HTR-8/SVneo (cell line): ENCODE data around the gene CCDC183.
"Not testable (repeated sequence)": the region's sequence is repeated elsewhere in the genome, so short reads cannot be mapped to it uniquely, and the experiment has no call there.

Source experiments
- DNase-seq: peaks from one replicate; pipeline ENCODE4 v3.0.0; 2011; ENCODE audit warnings: low spot score, mixed read lengths; ENCODE audit not compliant: insufficient read length
- FAIRE-seq: peaks from 2 replicates; lab custom pipeline; 2011; peaks lifted over from hg19 to GRCh38; lab: Jason Lieb, UNC

The CCDC183 gene

DNA sequence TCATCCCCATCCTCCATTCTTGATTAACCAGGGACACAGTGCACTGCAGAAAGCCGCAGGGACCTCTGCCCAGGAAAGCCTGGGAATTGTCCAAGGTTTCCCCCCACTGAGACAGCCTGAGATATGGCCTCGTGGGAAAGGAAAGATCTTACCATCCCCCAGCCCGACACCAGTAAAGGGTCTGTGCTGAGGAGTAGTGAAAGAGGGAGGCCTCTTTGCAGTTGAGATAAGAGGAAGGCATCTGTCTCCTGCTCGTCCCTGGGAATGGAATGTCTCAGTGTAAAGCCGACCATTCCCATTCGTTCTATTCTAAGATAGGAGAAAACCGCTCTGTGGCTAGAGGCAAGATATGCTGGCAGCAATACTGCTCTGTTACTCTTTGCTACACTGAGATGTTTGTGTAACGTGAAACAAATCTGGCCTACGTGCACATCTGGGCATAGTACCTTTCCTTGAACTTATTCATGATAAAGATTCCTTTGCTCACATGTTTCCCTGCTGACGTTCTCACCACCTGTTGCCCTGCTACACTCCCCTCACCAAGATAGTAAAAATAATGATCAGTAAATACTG lies 723 bp downstream of the CCDC183 start:
- not testable (repeated sequence) for DNase-seq

DNA sequence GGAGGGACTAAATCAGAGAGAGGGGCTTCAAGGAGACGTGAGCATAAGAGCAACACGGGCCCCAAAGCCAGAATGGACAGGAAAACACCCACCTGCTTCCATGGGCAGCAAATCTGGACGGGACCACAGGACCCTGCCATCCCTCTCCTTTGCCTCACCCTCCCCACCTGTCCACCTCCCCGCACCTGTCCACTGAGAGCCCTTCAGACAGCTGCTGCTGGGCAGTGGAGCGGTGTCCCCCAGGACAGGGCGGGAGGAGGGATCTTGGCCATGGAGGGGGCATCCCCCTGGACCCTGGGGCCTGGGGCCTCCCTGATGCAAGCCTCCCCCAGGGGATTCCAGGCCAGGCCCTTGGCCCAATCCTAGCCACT lies 2.6 kb downstream of the CCDC183 start:
- FAIRE-seq (no peak), DNase-seq (no peak)

More for the DNA sequence above, 723 bp downstream of the CCDC183 start:
- not testable (repeated sequence) for FAIRE-seq

DNA sequence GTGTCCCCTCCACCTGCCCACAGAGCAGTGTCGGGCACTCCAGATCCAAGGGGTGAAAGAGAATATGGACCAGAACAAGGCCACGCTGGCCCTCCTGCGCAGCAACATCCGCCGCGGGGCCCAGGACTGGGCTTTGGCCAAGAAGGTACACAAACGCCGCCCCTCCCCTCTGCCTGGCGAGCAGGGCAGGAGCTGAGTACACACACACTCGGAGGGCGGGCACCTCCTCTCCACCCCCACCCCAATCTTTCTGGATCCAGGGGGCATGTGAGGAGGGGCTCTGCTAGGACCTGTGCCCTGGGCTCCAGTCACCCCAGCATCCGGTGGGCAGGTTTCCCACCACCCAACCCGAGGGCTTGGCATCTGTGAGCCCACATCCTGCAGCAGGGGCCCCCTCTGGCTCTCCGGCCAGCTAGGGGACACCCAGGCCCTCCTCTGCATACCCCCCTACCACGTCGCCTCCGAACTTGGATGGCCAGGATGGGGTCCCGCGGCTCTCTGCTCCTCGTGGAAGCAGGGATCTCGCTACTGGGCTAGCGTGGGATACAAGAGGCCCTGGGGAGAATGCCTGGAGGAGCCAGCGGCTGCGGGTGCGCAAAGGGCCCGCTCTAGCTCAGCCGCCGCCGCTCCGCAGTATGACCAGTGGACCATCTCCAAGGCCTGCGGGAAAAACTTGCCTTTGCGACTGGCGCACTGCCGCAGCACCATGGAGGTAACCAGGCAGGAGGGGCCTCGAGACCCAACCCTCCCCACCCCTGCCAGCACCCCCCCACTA lies 3.1 kb downstream of the CCDC183 start:
- FAIRE-seq (no peak), DNase-seq (no peak)

DNA sequence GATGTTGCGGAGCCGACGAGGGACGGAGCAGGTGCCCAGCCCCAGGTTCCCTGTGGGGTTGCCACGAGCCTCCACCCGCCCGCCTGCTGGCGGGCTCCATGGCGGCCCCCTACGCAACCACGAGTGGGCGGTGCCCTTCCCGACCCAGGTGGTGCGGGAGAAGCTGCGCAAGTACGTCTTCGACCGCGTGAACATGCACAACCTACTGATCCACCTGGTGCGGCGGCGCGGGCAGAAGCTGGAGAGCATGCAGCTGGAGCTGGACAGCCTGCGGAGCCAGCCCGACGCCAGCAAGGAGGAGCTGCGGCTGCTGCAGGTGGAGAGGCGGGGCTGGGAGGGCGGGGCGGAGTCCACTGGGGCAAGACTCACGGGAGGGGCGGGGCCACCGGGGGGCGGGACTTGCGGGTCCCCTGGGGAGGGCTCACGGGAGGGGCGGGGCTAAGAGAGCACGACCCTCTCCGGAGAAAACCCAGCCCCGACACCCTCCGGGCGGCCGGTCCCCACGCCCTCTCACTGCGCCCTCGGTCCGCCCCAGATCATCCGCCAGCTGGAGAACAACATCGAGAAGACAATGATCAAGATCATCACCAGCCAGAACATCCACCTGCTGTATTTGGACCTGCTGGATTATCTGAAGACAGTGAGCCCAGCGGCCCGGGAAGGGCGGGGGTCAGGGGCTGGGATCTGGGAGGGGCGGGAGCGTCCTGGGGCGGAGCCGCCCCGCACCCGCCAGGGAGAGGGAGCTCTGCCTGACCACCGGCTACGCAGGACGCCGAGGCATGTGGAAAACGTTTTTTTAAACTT lies 3.9 kb downstream of the CCDC183 start:
- FAIRE-seq, result no peak
- peak; percentile 75 for DNase-seq

- FAIRE-seq (no peak), DNase-seq (no peak)
Measured at GRCh38 chr9:136802321-136802720, 6.2 kb downstream of the CCDC183 start.

DNA sequence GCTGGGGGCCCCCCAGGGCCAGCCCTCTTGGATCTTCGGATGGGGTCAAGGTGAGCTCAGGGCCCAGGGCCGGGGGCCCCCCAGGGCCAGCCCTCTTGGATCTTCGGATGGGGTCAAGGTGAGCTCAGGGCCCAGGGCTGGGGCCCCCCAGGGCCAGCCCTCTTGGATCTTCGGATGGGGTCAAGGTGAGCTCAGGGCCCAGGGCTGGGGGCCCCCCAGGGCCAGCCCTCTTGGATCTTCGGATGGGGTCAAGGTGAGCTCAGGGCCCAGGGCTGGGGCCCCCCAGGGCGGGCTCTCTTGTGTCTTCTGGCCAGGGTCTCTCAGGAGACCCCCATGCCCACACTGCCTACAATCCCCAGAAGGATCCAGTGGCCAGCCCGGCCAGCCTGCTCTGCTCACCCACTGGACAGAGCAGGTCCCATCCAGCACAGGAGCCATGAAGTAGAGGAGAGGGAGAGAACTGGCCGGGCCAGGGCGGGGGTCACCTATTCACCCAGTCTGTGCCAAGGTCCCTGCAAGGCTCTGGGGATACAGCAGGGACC lies 6.9 kb downstream of the CCDC183 start:
- not testable (repeated sequence) for DNase-seq, FAIRE-seq

DNA sequence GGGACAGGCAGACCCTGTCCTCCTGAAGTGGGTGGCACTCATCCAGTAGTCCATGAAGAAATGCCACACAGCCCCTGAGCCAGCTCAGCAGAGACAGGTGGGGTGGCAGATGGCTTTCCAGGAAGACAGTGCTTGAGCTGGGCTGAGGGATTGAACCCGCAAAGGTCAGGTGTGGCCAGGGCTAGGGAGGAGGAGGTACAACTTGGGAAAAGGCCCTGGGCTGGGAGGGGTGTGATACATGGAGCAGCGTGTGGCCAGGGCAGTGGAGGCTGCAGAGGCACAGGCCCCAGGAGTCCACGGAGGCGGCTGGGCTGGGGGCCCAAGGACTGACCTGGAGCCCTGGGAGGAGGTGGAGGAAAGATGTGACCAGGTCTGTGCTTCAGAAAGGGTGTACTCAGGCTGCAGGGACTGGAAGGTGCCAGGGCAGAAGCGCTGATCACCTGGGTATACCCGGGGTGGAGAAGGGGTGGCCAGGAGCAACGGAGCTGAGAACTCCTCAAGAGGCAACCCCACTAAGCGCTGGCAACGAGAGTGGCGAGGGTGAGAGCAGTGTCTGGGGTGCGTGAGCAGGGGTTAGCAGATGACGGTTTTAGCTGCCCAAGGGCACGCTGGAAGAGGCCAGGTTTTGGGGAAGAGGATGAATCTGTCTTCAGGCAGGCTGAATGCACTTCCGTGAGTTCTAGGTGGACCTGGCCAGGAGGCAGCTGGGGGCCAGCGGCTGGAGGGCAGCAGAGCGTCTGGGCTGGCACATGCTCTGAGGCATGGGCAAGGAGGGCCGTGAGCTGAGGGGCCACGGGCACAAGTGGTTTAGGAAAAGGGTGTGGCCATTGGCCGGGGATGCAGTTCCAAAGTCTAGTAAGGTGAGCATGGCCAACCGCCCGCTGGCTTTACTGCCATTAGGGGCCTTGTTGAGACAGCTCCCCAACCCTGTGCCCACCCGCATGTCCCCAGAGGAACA lies 7.7 kb downstream of the CCDC183 start:
- no peak for DNase-seq
- no peak for FAIRE-seq

DNA sequence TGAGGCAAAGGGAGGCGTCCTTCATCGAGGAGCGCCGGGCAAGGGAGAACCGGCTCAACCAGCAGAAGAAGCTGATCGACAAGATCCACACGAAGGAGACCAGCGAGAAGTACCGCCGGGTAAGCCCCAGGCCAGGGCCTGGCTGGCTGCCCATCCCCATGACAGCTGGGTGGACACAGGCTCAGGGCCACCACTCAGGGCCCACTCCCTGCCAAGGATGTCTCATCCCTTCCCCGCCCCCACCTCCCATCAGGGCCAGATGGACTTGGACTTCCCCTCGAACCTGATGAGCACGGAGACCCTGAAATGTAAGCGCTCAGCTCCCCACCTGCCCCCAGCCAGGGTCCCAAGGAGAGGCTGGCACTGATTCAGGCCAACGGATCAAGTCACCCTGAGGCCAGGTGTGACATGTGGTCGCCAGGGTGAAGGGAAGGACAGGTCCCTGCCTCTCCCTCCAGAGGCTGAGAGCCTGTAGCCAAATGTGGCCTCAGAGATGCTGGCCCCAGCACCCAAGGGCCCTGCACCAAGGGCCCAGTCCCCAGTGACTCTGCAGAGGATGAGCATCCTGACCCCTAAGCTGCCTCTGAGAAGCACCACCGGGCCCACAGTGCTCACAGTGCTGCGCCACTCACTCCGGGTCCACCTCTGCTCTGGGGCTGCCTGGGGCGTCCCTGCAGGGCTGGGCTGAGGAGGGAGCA lies 8.5 kb downstream of the CCDC183 start:
- DNase-seq, result no peak
- no peak for FAIRE-seq

DNA sequence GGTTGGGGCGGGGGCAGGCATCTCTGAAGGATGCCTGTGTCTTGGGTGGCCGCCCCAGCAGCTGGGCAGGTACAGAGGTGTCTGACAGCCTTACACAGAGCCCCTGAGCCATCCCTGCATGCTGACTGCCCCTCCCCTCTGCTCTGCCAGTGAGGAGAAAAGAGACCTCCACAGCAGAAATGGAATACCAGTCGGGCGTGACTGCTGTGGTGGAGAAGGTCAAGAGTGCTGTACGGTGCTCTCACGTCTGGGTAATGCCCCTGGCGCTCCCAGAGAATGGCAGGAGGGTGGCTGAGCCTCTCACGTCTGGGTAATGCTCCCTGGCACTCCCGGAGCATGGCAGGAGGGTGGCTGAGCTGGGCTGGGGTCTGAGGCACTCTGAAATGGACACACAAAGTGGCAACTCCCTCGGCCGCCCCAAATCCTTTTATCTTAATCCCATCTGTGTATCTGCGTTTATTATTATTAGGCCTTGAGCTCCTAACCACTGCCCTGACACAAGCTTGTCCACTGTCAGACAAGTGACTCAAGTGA lies 9.1 kb downstream of the CCDC183 start:
- DNase-seq (no peak), FAIRE-seq (no peak)

GRCh38 chr9:136806067-136806466 lies 9.9 kb downstream of the CCDC183 start:
- no peak for FAIRE-seq
- DNase-seq, result no peak

GRCh38 chr9:136806631-136807201 lies 10.6 kb downstream of the CCDC183 start:
- FAIRE-seq, result no peak
- no peak for DNase-seq

DNA sequence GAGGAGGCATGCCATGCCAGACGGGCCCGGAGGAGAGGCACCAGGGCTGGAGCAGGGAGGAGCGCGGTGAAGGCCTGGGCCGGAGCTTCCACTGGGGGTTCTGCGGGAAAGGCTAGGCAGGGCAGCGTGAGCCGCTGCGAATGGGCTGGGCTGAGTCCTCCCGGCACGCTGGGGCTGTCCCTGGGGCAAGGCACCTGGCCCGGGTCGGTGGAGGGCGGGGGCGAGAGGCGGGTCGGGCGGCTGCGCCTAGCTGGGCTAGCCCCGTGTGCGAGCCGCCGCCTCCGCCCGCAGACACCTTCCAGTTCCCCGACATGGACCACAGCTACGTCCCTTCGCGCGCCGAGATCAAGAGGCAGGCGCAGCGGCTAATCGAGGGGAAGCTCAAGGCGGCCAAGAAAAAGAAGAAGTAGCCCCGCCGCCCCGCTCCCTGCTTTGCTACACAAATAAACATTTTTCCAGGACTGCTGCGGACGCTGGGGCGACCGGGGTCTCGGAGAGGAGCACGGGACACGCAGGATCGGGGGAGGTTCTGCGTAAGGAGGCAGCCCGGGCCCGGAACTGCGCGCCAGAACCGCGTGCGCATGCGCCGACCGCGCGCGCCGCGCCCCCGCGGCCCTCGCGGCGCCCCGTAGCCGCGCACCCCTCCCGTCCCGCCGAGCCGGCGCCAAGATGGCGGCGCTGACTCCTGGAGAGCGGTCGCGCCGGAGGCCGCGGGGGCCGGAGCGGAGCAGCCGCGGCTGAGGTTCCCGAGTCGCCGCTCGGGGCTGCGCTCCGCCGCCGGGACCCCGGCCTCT lies 11.3 kb downstream of the CCDC183 start, which contains the start of gene RABL6:
Gene RABL6, plus strand, starts transcription at position 668 of the 794 bp plus-strand sequence. CDS start 249 bp downstream, outside the sequence.
- peak; percentile 28 for FAIRE-seq
- peak; percentile 81 for DNase-seq

DNA sequence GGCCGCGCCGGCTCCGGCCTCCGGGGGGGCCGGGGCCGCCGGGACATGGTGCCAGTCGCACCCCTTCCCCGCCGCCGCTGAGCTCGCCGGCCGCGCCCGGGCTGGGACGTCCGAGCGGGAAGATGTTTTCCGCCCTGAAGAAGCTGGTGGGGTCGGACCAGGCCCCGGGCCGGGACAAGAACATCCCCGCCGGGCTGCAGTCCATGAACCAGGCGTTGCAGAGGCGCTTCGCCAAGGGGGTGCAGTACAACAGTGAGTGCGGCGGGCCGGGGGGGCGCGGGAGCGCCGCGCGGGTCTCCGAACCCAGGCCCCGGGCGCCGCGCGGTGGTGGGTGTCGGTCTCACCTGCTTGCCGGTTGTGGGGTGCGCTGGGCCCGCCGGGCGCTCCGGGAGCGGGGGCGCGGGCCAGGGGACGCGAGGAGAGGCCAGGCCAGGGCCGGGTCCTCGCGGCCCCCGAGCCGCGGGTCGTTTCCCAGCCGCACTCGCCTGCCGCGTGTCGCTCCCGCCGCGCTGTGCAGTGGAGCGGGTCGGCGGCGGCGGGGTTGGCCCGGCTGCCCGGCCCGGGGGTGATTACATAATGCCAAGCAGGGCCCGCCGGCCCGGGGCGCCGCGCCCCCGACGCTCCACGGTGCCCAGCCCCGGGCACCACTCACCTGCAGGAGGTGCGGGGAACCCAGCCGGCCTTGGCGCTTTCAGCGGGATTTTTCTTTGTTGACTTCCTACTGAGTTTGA lies 12.1 kb downstream of the CCDC183 start:
- DNase-seq (no peak), FAIRE-seq (no peak)

- DNase-seq, result no peak
- no peak for FAIRE-seq
Measured at GRCh38 chr9:136808806-136809158, 12.6 kb downstream of the CCDC183 start.

GRCh38 chr9:136814725-136815421 lies 18.7 kb downstream of the CCDC183 start:
- DNase-seq, result no peak
- FAIRE-seq, result no peak

DNA sequence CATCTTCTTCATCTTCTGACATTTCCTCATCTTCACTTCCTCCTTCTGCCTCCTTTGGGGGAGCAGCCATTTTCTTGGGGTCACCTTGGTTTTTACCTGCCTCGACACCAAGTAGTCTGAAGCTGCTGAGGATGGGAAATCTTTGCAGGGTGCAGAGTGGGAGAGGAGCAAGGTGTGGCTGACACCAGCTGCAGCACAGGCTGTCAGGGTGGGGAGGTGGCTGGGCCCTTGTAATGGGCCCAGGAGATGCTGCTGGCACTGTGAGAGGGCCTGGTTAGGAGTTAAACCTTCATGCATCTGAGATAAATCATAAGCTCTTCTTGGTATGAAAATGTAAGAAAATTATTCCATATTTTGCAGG lies 19.3 kb downstream of the CCDC183 start:
- DNase-seq (no peak), FAIRE-seq (no peak)
